ENCODE measurements around the gene KLHL17.
"Not testable (repeated sequence)": the region's sequence is repeated elsewhere in the genome, so short reads cannot be mapped to it uniquely, and the experiment has no call there.

KLHL17 gene

DNA sequence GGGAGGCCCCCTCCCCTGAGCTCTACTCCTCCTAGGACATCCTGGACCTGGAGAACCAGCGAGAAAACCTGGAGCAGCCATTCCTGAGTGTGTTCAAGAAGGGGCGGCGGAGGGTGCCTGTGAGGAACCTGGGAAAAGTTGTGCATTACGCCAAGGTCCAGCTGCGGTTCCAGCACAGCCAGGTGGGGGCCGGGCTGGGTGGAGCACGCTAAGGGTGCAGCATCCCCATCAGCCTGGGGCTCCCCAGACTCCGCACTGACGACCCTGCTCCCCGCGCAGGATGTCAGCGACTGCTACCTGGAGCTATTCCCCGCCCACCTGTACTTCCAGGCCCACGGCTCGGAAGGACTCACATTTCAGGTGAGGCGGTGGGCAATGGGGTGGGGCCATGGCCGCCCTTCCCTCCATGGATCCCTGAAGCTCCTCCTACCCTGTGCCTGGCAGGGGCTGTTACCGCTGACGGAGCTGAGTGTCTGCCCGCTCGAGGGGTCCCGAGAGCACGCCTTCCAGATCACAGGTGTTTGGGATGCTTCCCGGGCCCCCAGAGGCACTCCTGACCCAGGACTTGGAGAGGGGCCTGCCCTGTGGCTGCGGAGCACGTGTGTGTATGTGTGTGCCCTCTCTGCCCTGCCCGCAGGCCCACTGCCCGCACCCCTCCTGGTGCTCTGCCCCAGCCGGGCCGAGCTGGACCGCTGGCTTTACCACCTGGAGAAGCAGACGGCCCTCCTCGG lies 10.0 kb downstream of the KLHL17 start:
- DNase-seq: no peak

DNA sequence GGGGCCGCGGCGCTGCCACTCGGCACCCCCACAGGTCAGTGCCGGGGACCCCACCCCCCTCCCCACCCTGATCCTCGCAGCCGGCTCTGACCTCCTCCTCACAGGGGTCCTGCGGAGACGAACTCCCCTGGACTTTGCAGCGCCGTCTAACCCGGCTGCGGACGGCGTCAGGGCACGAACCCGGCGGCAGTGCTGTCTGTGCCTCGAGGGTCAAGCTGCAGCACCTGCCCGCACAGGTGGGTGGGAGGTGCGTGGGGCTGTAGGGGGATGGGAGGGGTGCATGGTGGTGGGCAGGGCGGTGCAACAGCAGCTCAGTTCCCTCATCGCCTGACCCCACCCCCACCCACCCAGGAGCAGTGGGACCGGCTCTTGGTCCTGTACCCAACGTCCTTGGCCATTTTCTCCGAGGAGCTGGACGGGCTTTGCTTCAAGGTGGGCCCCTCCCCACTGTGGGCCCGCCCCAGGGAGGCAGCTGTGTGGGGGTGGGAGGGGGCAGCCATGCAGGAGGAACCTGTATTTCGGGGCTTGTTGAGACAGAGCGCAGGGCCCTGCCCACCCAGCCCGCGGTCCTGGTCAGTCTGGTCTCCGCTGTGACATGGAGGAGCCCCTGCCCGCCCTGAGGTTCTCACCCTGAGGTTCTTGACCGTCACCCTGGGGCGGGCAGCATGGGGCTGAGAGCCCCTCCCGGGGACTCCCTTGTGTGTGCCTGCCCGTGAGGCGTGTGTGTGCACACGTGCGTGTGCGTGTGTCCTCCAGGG lies 10.8 kb downstream of the KLHL17 start:
- no peak for DNase-seq

DNA sequence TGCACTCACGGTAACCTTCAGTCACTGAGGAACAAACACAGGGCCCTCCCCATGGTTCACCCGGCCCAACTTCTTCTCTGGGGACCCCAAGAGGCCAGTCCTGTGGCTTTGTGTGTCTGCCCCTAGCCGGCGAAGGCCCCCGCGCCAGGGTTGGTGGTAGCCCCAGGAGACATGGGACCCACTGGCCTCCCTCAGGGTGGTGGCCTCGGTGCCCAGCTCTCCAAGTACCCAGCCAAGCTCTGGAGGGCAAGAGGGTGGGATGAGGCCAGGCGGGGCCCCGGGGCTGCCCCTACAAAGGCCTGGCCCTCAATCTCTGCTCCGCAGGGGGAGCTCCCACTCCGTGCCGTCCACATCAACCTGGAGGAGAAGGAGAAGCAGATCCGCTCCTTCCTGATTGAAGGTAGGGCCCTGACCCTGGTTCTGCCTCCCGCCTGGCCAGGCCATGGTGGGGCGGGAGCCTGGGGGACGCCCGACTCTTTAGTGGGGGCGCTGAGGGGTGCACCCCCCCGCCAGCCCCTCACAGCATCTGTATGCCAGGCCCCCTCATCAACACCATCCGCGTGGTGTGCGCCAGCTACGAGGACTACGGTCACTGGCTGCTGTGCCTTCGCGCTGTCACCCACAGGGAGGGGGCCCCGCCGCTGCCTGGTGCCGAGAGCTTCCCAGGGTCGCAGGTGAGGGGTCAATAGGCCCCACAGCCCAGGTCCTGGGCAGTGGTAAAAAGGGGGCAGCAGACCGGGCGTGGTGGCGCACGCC lies 11.5 kb downstream of the KLHL17 start:
- no peak for DNase-seq

DNA sequence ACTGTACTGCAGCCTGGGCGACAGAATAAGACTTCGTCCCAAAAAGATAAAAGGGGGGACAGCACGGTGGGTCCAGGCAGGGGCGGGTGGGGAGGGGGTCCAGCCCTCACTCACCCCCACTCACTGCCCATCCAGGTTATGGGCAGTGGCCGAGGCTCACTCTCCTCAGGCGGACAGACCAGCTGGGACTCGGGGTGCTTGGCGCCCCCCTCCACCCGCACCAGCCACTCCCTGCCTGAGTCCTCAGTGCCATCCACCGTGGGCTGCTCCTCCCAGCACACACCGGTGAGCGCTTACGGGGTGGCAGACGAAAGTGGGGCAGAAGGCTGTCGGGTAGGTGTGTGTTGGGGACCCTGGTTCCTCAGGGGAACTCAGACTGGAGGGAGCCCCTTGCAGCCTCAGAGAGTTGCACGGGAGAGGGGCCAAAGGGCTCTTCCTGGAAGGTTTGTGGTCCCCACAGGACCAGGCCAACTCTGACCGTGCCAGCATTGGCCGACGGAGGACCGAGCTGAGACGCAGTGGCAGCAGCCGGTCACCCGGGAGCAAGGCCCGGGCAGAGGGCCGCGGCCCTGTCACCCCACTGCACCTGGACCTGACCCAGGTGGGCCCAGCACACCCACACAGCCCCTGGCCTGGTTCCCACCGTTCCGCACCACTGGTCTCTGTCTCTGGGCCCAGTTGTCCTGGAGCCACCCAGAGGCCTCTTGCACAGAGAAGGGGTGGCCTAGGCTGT lies 12.5 kb downstream of the KLHL17 start:
- no peak for DNase-seq

DNA sequence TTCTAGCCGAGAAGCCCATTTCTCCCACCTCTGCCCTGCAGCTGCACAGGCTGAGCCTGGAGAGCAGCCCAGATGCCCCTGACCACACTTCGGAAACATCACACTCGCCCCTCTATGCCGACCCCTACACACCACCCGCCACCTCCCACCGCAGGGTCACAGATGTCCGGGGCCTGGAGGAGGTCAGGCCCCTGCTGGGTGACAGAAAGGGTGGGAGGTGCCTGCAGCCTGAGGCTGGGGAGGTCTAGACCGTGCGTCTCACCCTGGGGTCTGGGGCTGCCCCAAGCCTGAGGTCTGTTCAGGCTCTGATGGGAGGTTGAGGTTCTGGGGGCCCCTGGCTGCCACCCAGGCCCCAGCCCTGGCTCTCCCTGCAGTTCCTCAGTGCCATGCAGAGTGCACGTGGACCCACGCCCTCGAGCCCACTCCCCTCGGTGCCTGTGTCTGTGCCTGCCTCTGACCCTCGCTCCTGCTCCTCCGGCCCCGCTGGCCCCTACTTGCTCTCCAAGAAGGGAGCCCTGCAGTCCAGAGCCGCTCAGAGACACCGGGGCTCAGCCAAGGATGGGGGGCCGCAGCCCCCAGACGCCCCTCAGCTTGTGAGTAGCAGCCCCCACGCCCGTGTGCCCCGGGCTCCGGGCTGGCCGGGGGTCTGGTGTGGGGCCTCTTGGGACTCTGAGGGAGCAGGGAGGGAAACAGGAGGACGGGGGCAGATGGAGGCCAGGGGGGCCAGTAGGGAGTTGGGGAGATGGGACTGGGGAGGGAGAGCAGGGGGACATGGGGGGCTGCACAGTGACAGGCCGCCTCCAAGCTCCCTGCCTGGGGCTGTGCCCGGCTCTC lies 13.3 kb downstream of the KLHL17 start:
- no peak for DNase-seq

DNA sequence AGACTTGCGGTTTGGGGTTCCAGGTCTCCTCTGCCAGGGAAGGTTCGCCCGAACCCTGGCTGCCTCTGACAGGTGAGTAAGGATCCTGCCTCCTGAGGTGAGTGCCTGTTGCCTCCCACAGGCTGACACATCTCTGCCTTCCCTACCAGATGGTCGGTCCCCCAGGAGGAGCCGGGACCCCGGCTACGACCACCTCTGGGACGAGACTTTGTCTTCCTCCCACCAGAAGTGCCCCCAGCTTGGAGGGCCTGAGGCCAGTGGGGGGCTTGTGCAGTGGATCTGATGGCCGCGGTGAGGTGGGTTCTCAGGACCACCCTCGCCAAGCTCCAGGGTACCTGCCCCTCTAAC lies 13.9 kb downstream of the KLHL17 start:
- DNase-seq: no peak

DNA sequence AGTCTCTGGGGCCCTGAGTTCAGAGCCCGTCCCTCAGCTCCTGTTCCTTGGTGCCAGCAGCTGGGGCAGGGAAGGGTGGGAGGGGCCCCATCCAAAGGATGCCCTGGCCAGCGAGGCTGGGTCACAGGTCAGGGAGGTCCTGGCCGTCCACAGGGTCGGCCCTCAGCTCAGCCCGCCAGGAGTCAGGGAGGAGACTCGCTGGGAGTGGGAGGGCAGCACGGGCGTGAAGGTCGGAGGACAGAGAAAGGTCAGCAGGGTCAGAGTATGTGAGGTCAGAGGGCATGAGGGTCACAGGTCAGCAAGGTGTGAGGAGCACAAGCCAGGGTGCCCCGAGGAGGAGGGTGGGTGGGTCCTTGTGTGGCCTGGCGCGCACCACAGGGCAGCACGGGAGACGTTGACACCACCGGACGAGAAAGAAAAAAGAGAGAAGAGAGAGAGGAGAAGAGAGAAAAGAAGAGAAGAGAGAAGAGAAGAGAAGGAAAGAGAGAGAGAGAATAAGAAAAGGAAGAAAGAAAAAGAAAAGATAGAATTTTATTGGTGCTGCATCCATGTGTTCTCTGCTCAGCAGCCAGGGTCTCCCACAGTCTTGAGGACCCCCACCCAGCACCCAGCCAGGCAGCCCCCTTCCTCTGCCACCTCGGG lies 14.4 kb downstream of the KLHL17 start:
- no peak for DNase-seq

DNA sequence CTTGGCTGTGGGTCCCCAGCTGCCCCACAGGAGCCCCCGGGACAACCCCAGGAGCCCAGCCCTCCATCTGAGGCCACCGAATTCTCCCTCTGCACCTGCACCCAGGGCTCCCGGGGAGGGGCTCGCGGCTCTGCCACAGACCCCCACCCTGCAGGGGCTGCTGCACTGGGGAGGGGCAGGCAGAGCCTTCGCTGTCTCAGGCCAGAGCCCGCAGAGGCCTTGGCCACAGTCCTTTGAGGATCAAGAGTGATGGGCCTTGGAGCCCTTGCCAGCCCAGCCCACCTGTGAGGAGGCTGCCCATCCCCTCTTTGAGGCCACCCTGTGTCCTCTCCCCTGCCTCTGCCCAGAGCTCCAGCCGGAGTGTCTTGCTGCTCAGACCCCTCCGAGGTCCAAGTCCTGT lies 15.0 kb downstream of the KLHL17 start:
- no peak for DNase-seq

DNA sequence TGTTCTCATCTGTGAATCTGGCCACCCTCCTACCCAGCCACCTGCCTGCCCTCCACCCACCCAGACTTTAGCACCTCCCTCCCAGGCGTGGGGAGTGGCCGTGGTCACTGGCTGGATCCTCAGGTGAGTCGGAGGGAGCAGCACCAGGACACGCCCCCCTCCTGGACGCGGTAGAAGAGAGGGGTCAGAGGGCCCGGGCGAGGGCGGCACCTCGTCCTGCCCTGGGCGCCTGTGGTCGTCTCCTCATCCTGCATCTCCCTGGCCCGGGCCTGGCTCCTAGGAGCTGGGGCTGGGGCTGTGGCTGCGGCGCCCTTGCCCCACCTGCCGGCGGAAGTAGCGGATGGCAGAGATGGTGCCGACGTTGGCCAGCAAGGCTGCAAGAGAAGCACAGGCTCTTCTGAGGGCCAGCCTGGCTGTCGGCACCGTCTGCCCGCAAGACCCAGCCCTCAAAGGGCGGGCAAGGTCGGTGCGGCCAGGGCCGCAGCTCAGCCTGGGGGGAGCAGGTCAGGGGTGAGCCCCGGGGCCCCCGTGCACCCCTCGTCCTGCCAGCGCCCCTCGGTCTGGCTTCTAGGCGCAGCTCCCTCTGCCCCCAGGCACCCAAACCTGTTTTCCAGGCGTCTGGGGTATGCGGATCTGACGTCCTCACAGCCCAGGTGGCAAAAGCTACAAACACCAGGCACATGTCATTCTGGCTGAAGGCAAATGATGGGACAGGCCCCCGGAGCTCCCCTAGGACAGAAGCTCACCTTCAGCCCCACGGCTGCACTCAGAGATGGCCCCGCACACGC lies 15.7 kb downstream of the KLHL17 start:
- peak in 1 of 2 experiments; percentile 41 for DNase-seq

DNA sequence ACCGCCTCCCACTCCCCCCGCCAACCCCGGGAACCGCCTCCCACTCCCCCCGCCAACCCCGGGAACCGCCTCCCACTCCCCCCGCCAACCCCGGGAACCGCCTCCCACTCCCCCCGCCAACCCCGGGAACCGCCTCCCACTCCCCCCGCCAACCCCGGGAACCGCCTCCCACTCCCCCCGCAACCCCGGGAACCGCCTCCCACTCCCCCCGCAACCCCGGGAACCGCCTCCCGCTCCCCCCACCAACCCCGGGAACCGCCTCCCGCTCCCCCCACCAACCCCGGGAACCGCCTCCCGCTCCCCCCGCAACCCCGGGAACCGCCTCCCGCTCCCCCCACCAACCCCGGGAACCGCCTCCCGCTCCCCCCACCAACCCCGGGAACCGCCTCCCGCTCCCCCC lies 16.4 kb downstream of the KLHL17 start:
- not testable (repeated sequence) for DNase-seq

DNA sequence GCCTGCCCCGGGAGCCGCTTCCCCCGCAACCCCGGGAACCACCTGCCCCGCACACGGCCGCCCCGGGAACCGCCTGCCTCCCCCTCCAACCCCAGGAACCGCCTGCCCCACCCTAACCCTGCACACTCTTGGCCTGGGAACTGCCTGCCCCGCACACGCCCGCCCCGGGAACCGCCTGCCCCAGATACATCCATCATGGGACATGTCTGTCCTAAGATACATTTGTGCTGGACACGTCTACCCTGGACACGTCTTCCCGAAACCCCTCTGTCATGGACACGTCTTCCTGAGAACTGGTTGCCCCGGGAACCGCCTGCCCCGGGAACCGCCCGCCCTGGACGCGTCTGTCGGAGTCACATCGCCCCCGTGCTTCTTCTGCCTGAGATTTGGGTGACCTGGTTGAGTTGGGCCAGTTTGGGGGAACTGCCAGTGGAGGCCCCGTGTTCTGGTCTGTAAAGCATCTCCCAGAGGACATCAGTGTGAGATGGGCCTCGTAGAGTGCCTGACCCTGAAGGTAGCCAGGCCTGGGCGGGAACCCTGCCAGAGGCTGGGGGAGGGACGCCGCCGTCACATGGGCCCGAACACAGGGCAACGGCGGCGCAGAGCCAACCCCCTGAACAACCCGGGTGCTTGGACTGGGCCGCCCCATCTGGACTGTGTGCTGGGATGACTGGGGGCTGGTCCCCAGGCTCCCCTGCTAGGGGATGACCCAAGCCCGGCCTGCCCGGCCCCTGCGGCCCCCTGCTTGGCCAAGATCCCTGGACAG lies 17.9 kb downstream of the KLHL17 start:
- DNase-seq: no peak

DNA sequence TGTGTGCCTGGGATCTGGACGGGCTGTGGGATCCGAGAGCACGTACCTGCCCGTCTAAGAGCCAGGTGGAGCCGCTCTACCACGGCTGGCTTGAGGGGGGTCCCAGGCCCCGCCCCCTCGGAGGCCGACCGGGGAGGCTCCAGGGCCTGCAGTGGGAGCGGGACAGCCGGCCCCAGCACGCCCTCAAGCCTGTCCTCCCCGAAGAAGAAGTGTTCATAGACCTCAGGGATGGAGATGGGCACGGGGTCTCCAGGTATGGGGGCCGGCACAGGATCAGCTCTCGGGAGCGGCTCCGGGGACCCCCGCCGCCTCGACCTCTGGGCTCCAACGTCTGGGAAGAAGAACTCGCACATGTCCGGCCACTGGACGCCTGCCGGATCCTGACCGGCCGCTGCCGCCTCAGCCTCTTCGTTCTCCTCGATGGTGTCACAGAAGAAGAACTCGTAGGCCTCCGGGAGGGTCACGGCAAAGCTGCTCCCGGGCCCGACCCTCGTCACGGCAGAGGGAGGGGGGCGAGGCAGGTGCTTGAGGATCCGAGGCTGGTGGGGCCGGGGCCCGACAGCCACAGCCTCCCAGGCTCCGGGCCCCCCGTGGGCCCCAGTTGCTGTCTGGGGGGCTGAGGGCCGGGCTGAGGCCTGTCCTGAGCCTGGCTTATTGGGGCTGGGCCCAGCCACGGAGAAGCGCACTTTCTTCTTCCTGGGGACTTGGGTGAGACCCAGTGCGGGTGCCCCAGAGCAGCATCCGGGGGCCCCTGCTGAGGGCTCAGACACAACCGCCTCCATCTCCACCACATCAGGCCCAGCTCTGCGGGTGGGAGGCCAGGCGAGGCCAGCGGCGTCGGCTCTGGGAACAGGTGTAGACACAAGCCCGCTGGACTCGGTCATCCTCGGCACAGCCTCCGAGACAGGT lies 18.7 kb downstream of the KLHL17 start:
- no peak for DNase-seq

DNA sequence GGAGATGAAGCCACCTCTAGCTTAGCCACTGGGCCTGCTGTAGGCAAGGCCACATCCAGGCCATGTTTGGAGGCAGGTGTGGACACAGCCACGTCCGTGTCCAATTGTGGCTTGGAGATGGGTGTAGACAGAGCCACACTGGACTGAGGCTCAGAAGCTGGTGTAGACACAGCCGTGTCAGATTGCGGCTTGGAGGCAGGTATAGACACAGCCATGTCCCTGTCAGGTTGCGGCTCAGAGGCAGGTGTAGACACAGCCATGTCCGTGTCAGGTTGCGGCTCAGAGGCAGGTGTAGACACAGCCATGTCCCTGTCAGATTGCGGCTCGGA lies 19.3 kb downstream of the KLHL17 start:
- no peak for DNase-seq

DNA sequence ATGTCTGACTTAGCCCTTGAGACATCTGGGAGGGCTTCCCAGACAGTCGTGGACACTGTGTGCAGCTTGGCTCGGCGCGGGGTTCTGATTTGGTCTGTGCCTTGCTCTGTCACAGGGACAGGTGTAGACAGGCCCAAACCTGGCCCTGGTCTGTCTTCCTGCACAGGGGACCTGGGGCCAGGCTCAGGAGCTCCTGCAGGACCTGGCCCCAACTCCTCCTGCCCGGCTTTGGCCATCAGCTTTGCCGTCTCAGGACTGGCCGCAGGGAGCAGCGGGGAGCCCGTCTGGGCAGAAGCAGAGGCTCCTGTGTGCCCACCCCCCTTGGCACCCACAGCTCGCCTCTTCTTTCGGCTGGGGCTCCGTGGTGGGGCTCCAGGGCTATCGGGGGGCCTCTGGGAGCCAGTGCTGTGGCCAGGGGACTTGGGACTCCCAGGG lies 19.8 kb downstream of the KLHL17 start:
- no peak for DNase-seq

DNA sequence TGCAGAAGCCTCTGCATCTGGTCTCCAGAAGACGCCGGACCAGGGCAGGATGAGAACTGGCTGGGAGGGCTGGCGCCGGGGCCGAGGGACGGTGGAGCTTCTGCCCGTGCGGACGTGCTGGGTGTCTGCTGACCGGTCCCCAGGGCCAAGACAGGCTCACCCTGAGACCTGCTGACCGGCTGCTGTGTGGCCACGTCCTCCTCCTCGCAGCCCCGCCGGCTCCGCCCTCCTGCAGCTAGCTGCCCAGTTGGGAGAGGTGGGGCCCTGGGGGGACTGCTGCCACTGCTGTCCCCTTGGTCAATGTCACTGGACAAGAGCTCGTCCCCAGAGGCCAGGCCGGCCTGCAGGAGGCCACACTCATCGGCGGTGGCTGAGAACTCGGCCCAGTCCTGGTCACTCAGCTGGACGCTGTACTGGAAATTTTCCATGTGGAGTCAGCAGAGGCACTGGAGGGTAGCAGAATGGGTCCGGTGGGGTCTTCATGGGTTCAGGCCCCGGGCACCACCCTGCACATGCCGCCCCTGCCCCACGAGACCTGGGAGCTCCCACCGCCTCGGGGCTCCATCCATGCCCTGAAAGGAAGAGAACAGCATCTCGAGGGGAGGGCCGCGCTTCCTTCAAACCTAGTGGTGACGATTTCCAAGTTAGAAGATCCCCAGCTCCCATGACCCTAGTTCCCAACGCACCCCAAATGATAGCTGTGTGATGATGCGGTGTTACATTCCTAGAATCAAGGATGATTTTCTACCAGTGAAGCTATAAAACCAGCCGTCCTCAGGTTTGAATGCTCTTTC lies 20.4 kb downstream of the KLHL17 start:
- DNase-seq: no peak

DNA sequence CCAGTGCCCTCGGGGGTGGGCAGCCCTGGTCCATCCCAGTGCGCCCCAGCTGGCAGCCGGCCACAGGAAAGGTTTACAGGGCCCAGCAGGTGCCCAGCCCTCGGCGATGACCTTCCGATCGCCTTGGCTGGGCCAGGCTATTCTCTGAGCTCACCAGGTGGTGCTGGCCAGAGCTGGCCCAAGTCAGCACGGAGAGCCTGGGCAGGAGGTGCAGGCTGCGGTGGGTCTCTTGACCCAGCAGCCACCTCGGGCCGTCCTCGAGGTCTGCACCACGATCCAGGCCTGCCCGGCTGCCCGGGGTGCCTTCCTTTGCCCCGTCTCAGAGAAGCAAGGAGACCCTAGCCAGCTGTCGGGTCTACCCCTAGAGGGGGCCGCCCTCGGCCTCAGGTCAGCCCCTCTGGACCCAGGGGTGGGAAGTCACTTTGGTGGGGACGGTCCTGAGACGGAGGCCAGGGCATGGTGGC lies 21.1 kb downstream of the KLHL17 start:
- no peak for DNase-seq

DNA sequence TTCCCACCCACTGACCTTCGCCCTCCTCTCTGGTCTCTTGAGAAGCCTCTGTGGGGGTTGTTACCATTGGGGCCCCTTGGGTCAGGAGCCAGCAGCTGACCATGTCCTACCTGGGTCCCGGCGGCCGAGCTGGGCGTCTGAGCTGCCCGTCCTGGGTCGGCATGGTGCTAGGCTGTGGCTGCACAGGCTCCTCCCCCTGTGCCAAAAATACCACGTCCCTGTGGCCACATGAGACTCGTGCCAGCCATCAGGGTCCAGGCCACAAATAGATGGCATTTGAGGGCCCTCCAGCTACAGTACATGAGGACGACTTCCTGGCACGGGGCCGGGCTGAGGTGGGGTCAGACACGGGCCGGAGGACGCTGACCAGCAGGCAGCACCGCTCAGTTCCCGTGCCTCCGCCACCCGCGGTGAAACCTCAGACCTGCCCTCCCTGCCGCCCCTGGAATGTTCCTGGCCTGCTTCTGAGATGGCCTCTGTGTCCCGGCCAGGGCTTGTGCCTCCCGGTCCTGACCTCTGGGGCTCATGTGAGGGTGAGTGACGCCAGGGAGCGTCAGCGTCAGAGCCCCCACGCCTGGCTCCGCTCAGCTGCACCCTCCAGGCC lies 21.7 kb downstream of the KLHL17 start, which contains the start of gene PERM1:
Gene PERM1, minus strand, starts transcription at position 139 of the 604 bp plus-strand sequence. CDS start 1,064 bp downstream, outside the sequence.
- DNase-seq: no peak

All from activated CD4-positive, alpha-beta T cell treated with anti-CD3 and anti-CD28 coated beads, Interleukin-2, amount 50 U/mL, for 4 hours (primary cell).